B cell (primary cell): Measurements from ENCODE around the gene NTRK3. TPM values are rescaled to one million over a fixed set of nuclear protein-coding genes. Genes with fewer than 3 reads are reported as not detected.
A peak's percentile ranks its signal among the peaks of the same experiment; 100 is the strongest.

Experiments used
- ATAC-seq: fragments of 200-7000 bp; cut with Tn5 transposase; one replicate; pipeline ENCODE4 v1.10.0; 2021; ENCODE audit warnings: low read depth, mild to moderate bottlenecking, moderate number of reproducible peaks, moderate library complexity
- CTCF ChIA-PET: fragments of 350-600 bp; sonication (Branson Sonifier 250); formaldehyde crosslinking; loops from one replicate; lab custom pipeline; 2021; ENCODE audit warnings: antibody characterized with exemption, inconsistent platforms; lab: Charles Lee
- POLR2A ChIA-PET: fragments of 350-600 bp; sonication (Branson Sonifier 250); formaldehyde crosslinking; loops from one replicate; lab custom pipeline; 2021; ENCODE audit warnings: antibody characterized with exemption; lab: Charles Lee
- DNase-seq: peaks from one replicate; pipeline ENCODE4 v3.0.0; 2013
- H2AFZ ChIP-seq: 2 replicates; pipeline ENCODE4 v1.6.1; 2012; ENCODE audit warnings: mild to moderate bottlenecking, low read depth, low read length; ENCODE audit not compliant: insufficient read depth, poor library complexity, severe bottlenecking
- H3K27ac ChIP-seq, 2 donors: 1 replicate in 1 of 2; 2 replicates in 1 of 2; pipeline ENCODE4 v1.5.1; 2012 to 2013; ENCODE audit warnings: low read length in 2 of 2, mild to moderate bottlenecking in 2 of 2, moderate library complexity in 1 of 2
- H3K27me3 ChIP-seq, 4 experiments: fragments of 200-600 bp in 1 of 4; sonication (generic) in 1 of 4; replicated peaks in 1 of 4; 1 replicate in 2 of 4; 2 replicates in 2 of 4; pipeline versions ENCODE4 v1.6.1 to v1.7.0; 2013 to 2016; ENCODE audit warnings: low read length in 3 of 4, mild to moderate bottlenecking in 2 of 4, mixed read lengths in 1 of 4, moderate library complexity in 1 of 4; ENCODE audit not compliant: insufficient read depth in 4 of 4, control insufficient read depth in 3 of 4; ENCODE audit errors: control extremely low read depth in 1 of 4
- H3K36me3 ChIP-seq, 2 experiments: replicated peaks in 1 of 2; 1 replicate in 1 of 2; 2 replicates in 1 of 2; pipeline versions ENCODE4 v1.6.1 to v1.7.1; 2013; ENCODE audit warnings: low read length in 1 of 2; ENCODE audit not compliant: insufficient read depth in 2 of 2, control insufficient read depth in 1 of 2; ENCODE audit errors: control extremely low read depth in 1 of 2, extremely low read depth in 1 of 2
- H3K4me1 ChIP-seq, 2 donors: fragments of 200-600 bp in 1 of 2; sonication (generic) in 1 of 2; 1 replicate in 1 of 2; 2 replicates in 1 of 2; pipeline versions ENCODE4 v1.5.1 to v1.6.1; 2013 to 2017; ENCODE audit warnings: low read length in 2 of 2; ENCODE audit not compliant: control insufficient read depth in 2 of 2, insufficient read depth in 2 of 2
- H3K4me2 ChIP-seq: replicated peaks from 2 replicates; pipeline ENCODE3; 2012; ENCODE audit warnings: mild to moderate bottlenecking, low read depth, low read length; ENCODE audit not compliant: poor library complexity, severe bottlenecking
- H3K4me3 ChIP-seq, 5 experiments: fragments of 200-600 bp in 1 of 5; sonication (generic) in 1 of 5; 1 replicate in 3 of 5; 2 replicates in 2 of 5; pipeline versions ENCODE4 v1.5.1 to v1.7.0; 2011 to 2016; ENCODE audit warnings: low read length in 4 of 5, mild to moderate bottlenecking in 4 of 5, low read depth in 2 of 5, control low read depth in 1 of 5, moderate library complexity in 1 of 5; ENCODE audit not compliant: insufficient read depth in 1 of 5; ENCODE audit errors: control extremely low read depth in 1 of 5, extremely low read depth in 1 of 5
- H3K79me2 ChIP-seq: fragments of 200-600 bp; sonication (generic); one replicate; pipeline ENCODE4 v1.6.0; 2016; ENCODE audit warnings: low read length; ENCODE audit not compliant: control insufficient read depth, insufficient read depth
- H3K9ac ChIP-seq: fragments of 200-600 bp; sonication (generic); 2 replicates; pipeline ENCODE4 v1.6.1; 2017; ENCODE audit warnings: mild to moderate bottlenecking, low read length, moderate library complexity
- H3K9me3 ChIP-seq, 3 donors: one replicate each; pipeline versions ENCODE4 v1.6.1 to v1.7.1; 2013; ENCODE audit warnings: low read length in 2 of 3; ENCODE audit not compliant: control insufficient read depth in 2 of 3, insufficient read depth in 1 of 3; ENCODE audit errors: control extremely low read depth in 1 of 3
- H4K20me1 ChIP-seq: 2 replicates; pipeline ENCODE4 v1.6.0; 2012; ENCODE audit warnings: mild to moderate bottlenecking, low read length; ENCODE audit not compliant: insufficient read depth, control insufficient read depth, poor library complexity, severe bottlenecking
- H3K27ac Mint-ChIP-seq: one replicate; pipeline ENCODE4 v1.8.0; 2021; ENCODE audit warnings: mixed read lengths
- H3K27me3 Mint-ChIP-seq: one replicate; pipeline ENCODE4 v1.8.0; 2021; ENCODE audit warnings: mixed read lengths
- H3K4me1 Mint-ChIP-seq: one replicate; pipeline ENCODE4 v1.8.0; 2021; ENCODE audit warnings: mixed read lengths
- H3K4me3 Mint-ChIP-seq: one replicate; pipeline ENCODE4 v1.8.0; 2021; ENCODE audit warnings: mixed read lengths
- H3K9me3 Mint-ChIP-seq: one replicate; pipeline ENCODE4 v1.8.0; 2022; ENCODE audit warnings: mixed read lengths; ENCODE audit not compliant: insufficient read depth
- EZH2 ChIP-seq: IDR thresholded peaks from 2 replicates; pipeline ENCODE4 v1.6.1; 2012; ENCODE audit warnings: borderline replicate concordance, low read depth, mild to moderate bottlenecking, moderate library complexity, low read length; ENCODE audit not compliant: insufficient read depth, poor library complexity, severe bottlenecking
- WGBS: methylation state at CpG from one replicate; pipeline ENCODE4 v1.1.5; 2013; ENCODE audit warnings: missing lambda C conversion rate; ENCODE audit not compliant: insufficient coverage; 5-methylcytosine and 5-hydroxymethylcytosine counted together
- intact Hi-C: fragments of 100-400 bp; cut with micrococcal nuclease; formaldehyde crosslinking; loops from one replicate; pipeline ENCODE4 v1.10.0; 2022
- polyA minus RNA-seq: library from RNA; depleted of rRNA, polyadenylated mRNA; stranded (reverse); fragments of >200 nt; gene quantifications from 2 replicates; pipeline ENCODE4 v1.2.3, GENCODE V29; 2012
- polyA plus RNA-seq: library from polyadenylated mRNA; depleted of rRNA; stranded (reverse); fragments of >200 nt; gene quantifications from 2 replicates; pipeline ENCODE4 v1.2.3, GENCODE V29; 2012
- total RNA-seq, 2 donors: library from RNA; stranded (reverse); fragments of 120-200 nt in 1 of 2; gene quantifications; 1 replicate in 1 of 2; 2 replicates in 1 of 2; pipeline versions ENCODE4 v1.2.3 to v1.2.4, GENCODE V29; 2013 to 2022
- TF ChIP-seq, protein P1 (sequence below): fragments of 200-600 bp; IDR thresholded peaks from one replicate; pipeline ENCODE4 v1.8.0; 2022; ENCODE audit warnings: antibody characterized with exemption, mild to moderate bottlenecking

The NTRK3 gene
- total RNA-seq (not detected in 2 replicates), polyA plus RNA-seq (not detected in 2 replicates), polyA minus RNA-seq (0.07 TPM in 1 of 2 replicates, not detected in the other)
- total RNA-seq (2013): 0.16 TPM

- ChIA-PET POLR2A (no interaction called here), CTCF (interaction anchor here (1.3 kb wide), 1 partner anchor 10 kb away, joined by 3 read pairs; no protein-coding TSS in a partner anchor)
- Histone ChIP-seq H3K27ac (no peak within 1 kb of the TSS), H2AFZ (no peak within 1 kb of the TSS), H3K4me1 (peaks cover 9 to 14% of the 10 kb centered on the region in 2 donors), H3K4me3 (peak within 1 kb of the TSS in 1 of 5 experiments; percentile 12), H3K9me3 (peaks cover 0 to 2% (median 0%) of the 10 kb centered on the region in 3 donors), H3K4me2 (peak within 1 kb of the TSS; percentile 61), H3K36me3 (no peaks in the 10 kb centered on the region), H3K27me3 (peaks cover 0 to 54% (median 13%) of the 10 kb centered on the region in 4 experiments), H3K79me2 (no peaks in the 10 kb centered on the region), H3K9ac (no peak within 1 kb of the TSS), H4K20me1 (no peaks in the 10 kb centered on the region)
- Mint-ChIP-seq H3K27me3 (peaks cover 74% of the 10 kb centered on the region), H3K27ac (no peak within 1 kb of the TSS), H3K4me1 (peaks cover 20% of the 10 kb centered on the region), H3K4me3 (peak within 1 kb of the TSS; percentile 83), H3K9me3 (no peaks in the 10 kb centered on the region)
- no peak for TF ChIP-seq EZH2
- TF ChIP-seq, protein P1, sequence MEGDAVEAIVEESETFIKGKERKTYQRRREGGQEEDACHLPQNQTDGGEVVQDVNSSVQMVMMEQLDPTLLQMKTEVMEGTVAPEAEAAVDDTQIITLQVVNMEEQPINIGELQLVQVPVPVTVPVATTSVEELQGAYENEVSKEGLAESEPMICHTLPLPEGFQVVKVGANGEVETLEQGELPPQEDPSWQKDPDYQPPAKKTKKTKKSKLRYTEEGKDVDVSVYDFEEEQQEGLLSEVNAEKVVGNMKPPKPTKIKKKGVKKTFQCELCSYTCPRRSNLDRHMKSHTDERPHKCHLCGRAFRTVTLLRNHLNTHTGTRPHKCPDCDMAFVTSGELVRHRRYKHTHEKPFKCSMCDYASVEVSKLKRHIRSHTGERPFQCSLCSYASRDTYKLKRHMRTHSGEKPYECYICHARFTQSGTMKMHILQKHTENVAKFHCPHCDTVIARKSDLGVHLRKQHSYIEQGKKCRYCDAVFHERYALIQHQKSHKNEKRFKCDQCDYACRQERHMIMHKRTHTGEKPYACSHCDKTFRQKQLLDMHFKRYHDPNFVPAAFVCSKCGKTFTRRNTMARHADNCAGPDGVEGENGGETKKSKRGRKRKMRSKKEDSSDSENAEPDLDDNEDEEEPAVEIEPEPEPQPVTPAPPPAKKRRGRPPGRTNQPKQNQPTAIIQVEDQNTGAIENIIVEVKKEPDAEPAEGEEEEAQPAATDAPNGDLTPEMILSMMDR: no peak
- intact Hi-C loops: no loop called here
- WGBS: under 1% methylated on average over 64 of the region's 95 CpGs
- no peak for ATAC-seq
- DNase-seq: peak; percentile 10
These were observed at the start of gene NTRK3 for GRCh38 chr15:88256279-88257230. TSS of gene NTRK3 (minus strand) at chr15:88256739. CDS start at chr15:88256153, 586 bp downstream.

DNA sequence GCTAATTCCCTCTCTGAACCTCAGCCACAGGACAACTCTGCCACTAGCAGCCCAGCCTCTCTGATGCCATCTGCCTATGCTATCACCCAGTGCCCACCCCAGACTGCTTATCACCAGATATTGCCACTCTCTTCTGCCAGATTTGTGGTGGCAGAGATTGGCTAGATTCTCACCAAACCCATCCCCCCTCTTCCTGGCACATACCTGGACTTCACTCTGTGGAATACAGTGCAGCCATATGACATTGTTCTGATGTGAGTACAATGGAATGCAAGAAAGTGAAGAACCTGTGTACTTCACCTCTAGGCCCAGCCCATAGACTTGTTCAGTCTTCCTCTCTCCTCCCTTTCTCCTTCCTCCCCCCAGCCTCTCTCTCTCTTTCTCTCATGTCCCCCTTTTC is 46.9 kb upstream of the NTRK3 start:
- Histone ChIP-seq H3K27me3 (peaks cover 0 to 3% (median 1%) of the 10 kb centered on the region in 4 experiments), H3K4me1 (no peaks in the 10 kb centered on the region), H4K20me1 (no peaks in the 10 kb centered on the region), H3K9me3 (peaks cover 0 to 1% (median 0%) of the 10 kb centered on the region in 3 donors), H3K27ac (no peak overlapping the region), H3K9ac (no peak overlapping the region), H3K79me2 (no peaks in the 10 kb centered on the region), H3K4me2 (no peak overlapping the region), H3K4me3 (no peak overlapping the region), H3K36me3 (no peaks in the 10 kb centered on the region), H2AFZ (no peak overlapping the region)
- no peaks in the 10 kb centered on the region for H3K9me3 Mint-ChIP-seq
- ChIA-PET CTCF (no interaction called here), POLR2A (no interaction called here)
- TF ChIP-seq EZH2: no peak
- TF ChIP-seq, protein P1: no peak
- ATAC-seq: no peak
- H3K4me1 Mint-ChIP-seq: no peaks in the 10 kb centered on the region
- intact Hi-C loops: no loop called here
- DNase-seq: no peak
- H3K4me3 Mint-ChIP-seq: no peak overlapping the region
- H3K27ac Mint-ChIP-seq: no peak overlapping the region
- H3K27me3 Mint-ChIP-seq: peaks cover 15% of the 10 kb centered on the region
